ENCODE data around the gene RASSF5.

Gene RASSF5

DNA sequence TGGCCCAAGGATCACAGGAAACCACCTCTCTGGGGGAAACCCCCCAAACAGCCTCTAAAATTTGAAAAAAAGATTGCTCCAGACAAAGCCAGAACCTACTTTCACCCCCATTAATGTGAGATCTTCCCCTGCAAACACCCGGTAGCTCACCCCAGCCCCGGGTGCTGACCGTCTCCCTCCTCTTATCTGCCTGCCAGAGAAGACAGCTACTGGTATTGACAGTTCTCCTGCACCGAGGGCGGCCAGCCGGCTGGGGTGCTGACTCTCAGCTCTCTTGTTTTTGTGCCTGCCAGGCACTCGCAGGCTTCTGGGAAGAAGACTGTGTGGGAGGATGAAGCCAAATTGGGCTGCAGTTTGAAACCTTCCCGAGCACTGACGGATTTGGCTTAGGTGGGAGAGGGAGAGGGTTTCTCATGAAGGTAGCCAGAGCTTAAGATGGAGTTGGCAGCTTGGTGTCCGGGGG is 48.2 kb downstream of the RASSF5 start:
- Histone ChIP-seq H3K36me3 (ENCODE audit: control insufficient read depth, insufficient read depth, low read length) (no peaks in the 10 kb centered on the region), H3K9me3 (ENCODE audit: control insufficient read depth, low read length) (no peaks in the 10 kb centered on the region), H3K4me3 (ENCODE audit: insufficient read depth, low read depth, low read length, poor library complexity, severe bottlenecking) (peak overlapping the region; percentile 95), H3K4me1 (ENCODE audit: control insufficient read depth, insufficient read depth, low read length, poor library complexity, severe bottlenecking) (peaks cover 61% of the 10 kb centered on the region), H3K27me3 (replicated peaks; ENCODE audit: control insufficient read depth, insufficient read depth, low read length, poor library complexity, severe bottlenecking) (no peaks in the 10 kb centered on the region), H3K27ac (ENCODE audit: insufficient read depth, low read length, poor library complexity, severe bottlenecking) (peak overlapping the region; percentile 94)
- DNase-seq = peak in 1 of 3 donors; percentile 20

DNA sequence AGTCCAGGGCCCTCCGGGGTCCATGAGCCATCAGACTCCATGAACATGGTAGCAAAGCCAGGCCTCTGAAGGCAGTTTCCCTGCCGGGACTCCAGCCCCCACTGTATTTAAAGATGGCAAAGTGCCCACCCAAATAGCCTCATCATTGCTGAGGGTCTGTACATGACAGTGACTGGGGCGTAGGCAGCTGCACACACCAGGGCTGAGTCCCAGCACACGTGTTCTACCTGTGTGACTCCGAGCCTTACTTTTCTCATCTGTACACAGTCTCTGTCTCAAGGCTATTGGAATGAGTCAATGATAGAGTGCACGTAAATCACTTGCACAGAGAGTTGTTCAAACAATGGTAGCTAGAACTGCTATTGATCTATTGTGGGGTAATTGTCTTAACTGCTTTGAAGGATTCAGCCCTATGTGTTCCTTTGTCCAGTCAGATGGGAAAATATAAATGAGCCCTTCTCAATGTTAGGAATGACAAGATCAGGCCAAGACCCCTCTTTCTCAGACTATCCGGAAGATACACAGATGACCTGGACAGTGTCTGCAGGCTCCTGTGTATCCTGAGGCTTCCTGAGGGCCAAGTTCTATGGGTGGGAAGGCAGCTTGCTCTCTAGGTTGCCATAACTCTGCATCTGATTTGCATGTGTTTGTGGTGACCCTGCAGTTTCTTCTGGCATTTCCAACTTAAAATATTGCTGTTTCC is 48.9 kb downstream of the RASSF5 start:
- peak overlapping the region; percentile 95 for H3K4me3 ChIP-seq (ENCODE audit: insufficient read depth, low read depth, low read length, poor library complexity, severe bottlenecking)
- H3K27ac ChIP-seq (ENCODE audit: insufficient read depth, low read length, poor library complexity, severe bottlenecking) = peak overlapping the region; percentile 94
- H3K9me3 ChIP-seq (ENCODE audit: control insufficient read depth, low read length) = no peaks in the 10 kb centered on the region
- peaks cover 68% of the 10 kb centered on the region for H3K4me1 ChIP-seq (ENCODE audit: control insufficient read depth, insufficient read depth, low read length, poor library complexity, severe bottlenecking)
- H3K36me3 ChIP-seq (ENCODE audit: control insufficient read depth, insufficient read depth, low read length) = peaks cover 6% of the 10 kb centered on the region
- no peaks in the 10 kb centered on the region for H3K27me3 ChIP-seq (replicated peaks; ENCODE audit: control insufficient read depth, insufficient read depth, low read length, poor library complexity, severe bottlenecking)
- DNase-seq = no peak

DNA sequence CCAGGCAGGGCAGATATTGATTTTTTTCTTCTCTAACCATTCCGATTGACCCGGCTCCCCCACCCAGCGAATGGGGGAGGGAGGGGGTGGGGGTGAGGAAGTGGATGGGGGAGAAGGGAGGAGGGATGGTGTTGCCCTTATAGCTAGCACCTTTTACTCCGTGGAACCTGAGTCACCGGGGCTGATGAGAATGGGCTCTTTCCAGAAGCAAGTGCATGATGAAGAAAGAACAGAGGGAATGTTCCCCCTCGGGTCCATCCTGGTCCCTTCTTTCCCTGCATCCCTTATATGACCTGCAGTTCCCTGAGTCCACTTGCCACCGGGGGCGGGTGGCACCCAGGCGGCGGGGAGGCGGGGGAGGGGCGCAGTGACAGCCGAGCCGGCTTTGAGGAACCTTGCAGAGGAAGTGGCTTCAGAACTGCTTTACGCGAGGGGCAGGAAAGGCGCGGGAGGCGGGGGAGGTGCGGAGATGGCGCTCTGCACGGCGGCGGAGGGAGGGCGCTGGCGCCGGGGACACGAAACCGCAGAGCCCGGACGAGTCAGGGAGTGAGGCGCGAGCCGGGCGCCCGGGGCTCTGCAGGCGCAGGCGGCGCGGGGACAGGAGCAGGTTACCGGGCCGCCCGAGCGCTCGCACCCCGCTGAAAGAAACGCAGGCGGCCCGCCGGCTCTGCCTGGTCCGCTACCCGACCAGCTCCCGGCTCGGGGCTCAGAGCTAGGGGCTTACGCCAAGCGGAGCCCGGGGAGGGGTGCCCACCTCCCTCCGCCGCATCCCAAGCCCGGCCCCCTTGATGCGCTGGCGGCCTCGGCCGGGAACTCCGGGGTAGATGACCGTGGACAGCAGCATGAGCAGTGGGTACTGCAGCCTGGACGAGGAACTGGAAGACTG is 49.7 kb downstream of the RASSF5 start:
- H3K4me1 ChIP-seq (ENCODE audit: control insufficient read depth, insufficient read depth, low read length, poor library complexity, severe bottlenecking) = peaks cover 67% of the 10 kb centered on the region
- peak; percentile 77 to 81 (median 81) for DNase-seq
- peak overlapping the region; percentile 95 for H3K4me3 ChIP-seq (ENCODE audit: insufficient read depth, low read depth, low read length, poor library complexity, severe bottlenecking)
- H3K27me3 ChIP-seq (replicated peaks; ENCODE audit: control insufficient read depth, insufficient read depth, low read length, poor library complexity, severe bottlenecking) = no peaks in the 10 kb centered on the region
- peak overlapping the region; percentile 94 for H3K27ac ChIP-seq (ENCODE audit: insufficient read depth, low read length, poor library complexity, severe bottlenecking)
- H3K36me3 ChIP-seq (ENCODE audit: control insufficient read depth, insufficient read depth, low read length) = peaks cover 11% of the 10 kb centered on the region
- no peaks in the 10 kb centered on the region for H3K9me3 ChIP-seq (ENCODE audit: control insufficient read depth, low read length)

DNA sequence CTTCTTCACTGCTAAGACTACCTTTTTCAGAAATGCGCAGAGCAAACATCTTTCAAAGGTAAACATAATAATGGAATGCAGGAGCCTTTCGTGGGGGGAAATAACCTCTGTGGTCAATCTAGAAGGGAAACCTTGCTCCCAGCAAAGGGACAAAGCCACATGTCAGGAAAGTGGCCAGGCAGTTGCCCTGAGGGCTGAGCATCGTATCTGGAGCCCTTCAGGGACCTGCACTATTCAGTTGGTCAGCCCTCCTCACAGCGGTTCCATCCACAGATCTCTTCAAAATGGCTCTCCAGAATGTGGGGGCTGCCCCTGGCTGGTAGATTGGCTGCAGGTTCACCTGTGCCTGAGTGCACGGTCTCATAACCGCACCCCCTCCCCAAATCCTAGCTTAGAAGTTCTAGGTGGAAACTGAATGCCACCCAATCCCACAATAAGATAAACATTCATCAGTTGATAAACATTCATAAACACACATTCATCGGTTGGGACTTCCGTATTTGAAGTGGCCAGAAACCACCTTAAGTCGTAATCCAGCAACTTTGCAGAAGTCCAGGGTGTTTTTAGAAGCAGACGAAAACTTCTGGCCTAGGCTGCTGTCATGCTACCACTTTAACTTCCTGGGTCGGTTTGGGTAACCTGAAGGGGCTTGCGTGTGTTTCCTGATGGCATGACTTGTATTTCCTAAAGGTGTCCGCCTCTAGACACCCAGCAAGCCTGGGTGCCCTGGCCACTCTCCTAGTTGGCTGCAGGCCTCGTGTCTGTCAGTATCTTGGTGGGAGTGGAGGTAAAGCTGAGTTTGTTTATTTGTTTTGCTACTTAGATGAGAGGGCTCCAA is 50.5 kb downstream of the RASSF5 start:
- Histone ChIP-seq H3K36me3 (ENCODE audit: control insufficient read depth, insufficient read depth, low read length) (peaks cover 17% of the 10 kb centered on the region), H3K9me3 (ENCODE audit: control insufficient read depth, low read length) (no peaks in the 10 kb centered on the region), H3K27ac (ENCODE audit: insufficient read depth, low read length, poor library complexity, severe bottlenecking) (peak overlapping the region; percentile 94), H3K4me3 (ENCODE audit: insufficient read depth, low read depth, low read length, poor library complexity, severe bottlenecking) (peak overlapping the region; percentile 95), H3K4me1 (ENCODE audit: control insufficient read depth, insufficient read depth, low read length, poor library complexity, severe bottlenecking) (peaks cover 71% of the 10 kb centered on the region), H3K27me3 (replicated peaks; ENCODE audit: control insufficient read depth, insufficient read depth, low read length, poor library complexity, severe bottlenecking) (no peaks in the 10 kb centered on the region)
- peak in 2 of 3 donors; percentile 25 to 36 for DNase-seq

GRCh38 chr1:206558794-206559671 is 51.7 kb downstream of the RASSF5 start:
- Histone ChIP-seq H3K36me3 (ENCODE audit: control insufficient read depth, insufficient read depth, low read length) (peaks cover 19% of the 10 kb centered on the region), H3K27me3 (replicated peaks; ENCODE audit: control insufficient read depth, insufficient read depth, low read length, poor library complexity, severe bottlenecking) (no peaks in the 10 kb centered on the region), H3K9me3 (ENCODE audit: control insufficient read depth, low read length) (no peaks in the 10 kb centered on the region), H3K27ac (ENCODE audit: insufficient read depth, low read length, poor library complexity, severe bottlenecking) (peak overlapping the region; percentile 94), H3K4me3 (ENCODE audit: insufficient read depth, low read depth, low read length, poor library complexity, severe bottlenecking) (peak overlapping the region; percentile 95), H3K4me1 (ENCODE audit: control insufficient read depth, insufficient read depth, low read length, poor library complexity, severe bottlenecking) (peaks cover 78% of the 10 kb centered on the region)
- DNase-seq = no peak

DNA sequence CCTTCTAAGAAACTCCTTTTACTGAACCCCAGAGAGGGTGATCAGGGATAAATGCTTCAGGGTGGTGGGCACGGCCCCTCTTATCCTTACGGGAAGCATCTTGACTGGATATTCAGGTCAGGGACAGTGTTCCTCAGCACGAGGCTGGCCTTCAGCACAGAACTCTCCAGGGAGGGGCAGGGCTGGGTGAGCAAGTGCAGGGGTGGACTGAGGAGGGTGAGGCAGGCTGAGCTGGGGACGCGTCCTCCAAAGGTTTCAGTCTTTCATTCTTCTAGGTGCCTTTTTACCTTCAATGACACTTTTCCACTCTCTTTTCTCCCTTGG is 52.3 kb downstream of the RASSF5 start:
- peak overlapping the region; percentile 94 for H3K27ac ChIP-seq (ENCODE audit: insufficient read depth, low read length, poor library complexity, severe bottlenecking)

DNA sequence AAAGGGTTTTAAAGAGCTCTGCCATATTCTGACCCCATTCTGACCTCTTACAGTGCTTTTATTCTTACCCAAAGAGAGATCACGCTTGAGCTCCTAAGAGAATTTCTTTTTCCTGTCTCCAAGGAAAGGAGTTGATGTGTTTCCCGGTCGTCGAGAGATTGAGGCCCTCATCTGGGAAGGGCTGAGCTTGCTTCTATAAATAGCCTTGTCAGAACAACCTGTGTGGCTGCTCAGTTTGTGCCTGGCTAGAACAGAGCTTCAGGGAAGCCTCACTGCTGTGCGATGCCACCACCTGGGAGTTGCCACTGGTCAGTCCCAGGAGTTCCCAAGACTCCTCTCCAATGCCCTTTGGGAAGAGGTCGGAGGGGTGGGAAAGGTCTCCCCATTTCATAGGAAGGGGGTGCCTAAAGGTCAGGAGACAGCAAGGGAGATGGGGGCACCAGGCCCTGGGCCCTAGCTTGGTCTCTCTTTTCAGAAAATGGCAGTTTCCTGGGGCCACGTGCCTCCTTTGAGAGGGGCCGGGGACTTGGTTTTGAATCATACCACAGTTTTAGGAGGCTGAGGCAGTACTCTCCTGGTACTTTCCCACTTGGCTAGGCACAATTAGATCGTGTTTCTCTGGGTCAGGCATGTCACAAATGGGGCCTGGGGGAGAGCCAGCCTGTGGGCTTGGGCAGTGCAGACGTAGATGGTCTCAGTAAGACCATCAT is 52.8 kb downstream of the RASSF5 start:
- Histone ChIP-seq H3K9me3 (ENCODE audit: control insufficient read depth, low read length) (no peaks in the 10 kb centered on the region), H3K4me3 (ENCODE audit: insufficient read depth, low read depth, low read length, poor library complexity, severe bottlenecking) (peak overlapping the region; percentile 95), H3K27me3 (replicated peaks; ENCODE audit: control insufficient read depth, insufficient read depth, low read length, poor library complexity, severe bottlenecking) (no peaks in the 10 kb centered on the region), H3K27ac (ENCODE audit: insufficient read depth, low read length, poor library complexity, severe bottlenecking) (peak overlapping the region; percentile 94), H3K36me3 (ENCODE audit: control insufficient read depth, insufficient read depth, low read length) (peaks cover 28% of the 10 kb centered on the region), H3K4me1 (ENCODE audit: control insufficient read depth, insufficient read depth, low read length, poor library complexity, severe bottlenecking) (peaks cover 81% of the 10 kb centered on the region)
- DNase-seq = no peak

More for the DNA sequence above, 52.3 kb downstream of the RASSF5 start:
- peaks cover 81% of the 10 kb centered on the region for H3K4me1 ChIP-seq (ENCODE audit: control insufficient read depth, insufficient read depth, low read length, poor library complexity, severe bottlenecking)
- no peaks in the 10 kb centered on the region for H3K9me3 ChIP-seq (ENCODE audit: control insufficient read depth, low read length)
- H3K36me3 ChIP-seq (ENCODE audit: control insufficient read depth, insufficient read depth, low read length) = peaks cover 25% of the 10 kb centered on the region
- H3K27me3 ChIP-seq (replicated peaks; ENCODE audit: control insufficient read depth, insufficient read depth, low read length, poor library complexity, severe bottlenecking) = no peaks in the 10 kb centered on the region
- peak overlapping the region; percentile 95 for H3K4me3 ChIP-seq (ENCODE audit: insufficient read depth, low read depth, low read length, poor library complexity, severe bottlenecking)
- no peak for DNase-seq

DNA sequence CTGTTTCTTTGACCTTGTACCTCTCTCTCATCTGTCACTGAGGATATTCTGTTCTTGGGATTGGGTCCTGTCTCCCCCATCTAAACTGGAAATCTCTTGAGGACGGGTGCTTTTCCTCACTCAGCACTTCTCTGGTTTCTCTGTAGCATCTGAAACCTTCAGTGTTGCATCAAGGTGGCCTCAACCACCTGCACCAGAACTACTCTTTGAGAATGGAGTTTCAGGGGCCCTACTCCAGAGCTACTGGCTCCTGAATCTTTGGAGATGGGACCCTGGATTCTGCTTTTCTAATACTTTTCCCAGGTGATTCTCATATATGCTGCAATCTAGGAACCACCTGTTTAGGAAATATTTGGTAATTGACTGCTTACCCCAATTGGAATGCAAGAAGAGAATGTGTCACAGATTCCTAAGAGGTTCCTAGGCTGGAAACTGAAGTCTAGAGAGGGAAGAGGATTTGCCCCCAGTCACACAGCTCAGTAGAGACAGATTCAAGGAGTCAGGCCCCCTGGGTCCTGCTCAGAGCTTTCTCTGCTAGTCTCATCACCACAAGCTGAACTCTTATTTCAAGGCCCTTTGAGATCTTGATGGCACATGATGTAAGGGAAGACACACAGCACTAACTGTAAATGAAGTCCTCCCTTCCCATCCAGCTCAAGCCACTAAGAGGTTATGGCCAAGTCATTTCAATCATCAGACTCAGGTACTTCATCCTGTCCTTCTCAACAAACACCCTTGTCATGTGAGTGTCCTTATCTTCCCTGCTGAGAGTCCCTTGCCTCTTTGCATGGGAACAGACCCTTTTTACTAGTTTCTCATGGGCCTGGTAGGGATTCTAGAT is 56.3 kb downstream of the RASSF5 start:
- H3K36me3 ChIP-seq (ENCODE audit: control insufficient read depth, insufficient read depth, low read length) = peaks cover 55% of the 10 kb centered on the region
- peak overlapping the region; percentile 13 for H3K4me3 ChIP-seq (ENCODE audit: insufficient read depth, low read depth, low read length, poor library complexity, severe bottlenecking)
- no peaks in the 10 kb centered on the region for H3K9me3 ChIP-seq (ENCODE audit: control insufficient read depth, low read length)
- DNase-seq = no peak
- H3K27ac ChIP-seq (ENCODE audit: insufficient read depth, low read length, poor library complexity, severe bottlenecking) = peak overlapping the region; percentile 70
- H3K4me1 ChIP-seq (ENCODE audit: control insufficient read depth, insufficient read depth, low read length, poor library complexity, severe bottlenecking) = peaks cover 96% of the 10 kb centered on the region
- no peaks in the 10 kb centered on the region for H3K27me3 ChIP-seq (replicated peaks; ENCODE audit: control insufficient read depth, insufficient read depth, low read length, poor library complexity, severe bottlenecking)

All from effector memory CD4-positive, alpha-beta T cell (primary cell).